Mesenchymal stem cell (in vitro differentiated cells and primary cell): ENCODE measurements around the gene MEGF11.

Source experiments
- DNase-seq: peaks from one replicate; pipeline ENCODE4 v3.0.0-alpha.2; 2013
- H2AFZ ChIP-seq: one replicate; pipeline ENCODE4 v1.6.1; 2013; ENCODE audit warnings: low read depth, mild to moderate bottlenecking, control low read depth, inconsistent platforms, low read length, moderate library complexity
- H2AK5ac ChIP-seq: 2 replicates; pipeline ENCODE4 v1.6.1; 2013; ENCODE audit warnings: low read length, moderate library complexity, mild to moderate bottlenecking, inconsistent platforms; ENCODE audit not compliant: severe bottlenecking
- H2BK120ac ChIP-seq: one replicate; pipeline ENCODE4 v1.6.1; 2013; ENCODE audit warnings: low read depth, mild to moderate bottlenecking, inconsistent platforms, low read length, moderate library complexity
- H2BK12ac ChIP-seq, 2 experiments: one replicate each; pipeline ENCODE4 v1.6.1; 2013; ENCODE audit warnings: inconsistent platforms in 2 of 2, low read length in 2 of 2, mild to moderate bottlenecking in 2 of 2, moderate library complexity in 2 of 2, control low read depth in 1 of 2
- H2BK15ac ChIP-seq: one replicate; pipeline ENCODE4 v1.6.1; 2013; ENCODE audit warnings: mild to moderate bottlenecking, low read depth, inconsistent platforms; ENCODE audit not compliant: poor library complexity, severe bottlenecking
- H2BK5ac ChIP-seq: 2 replicates; pipeline ENCODE4 v1.6.1; 2013; ENCODE audit warnings: low read depth, mild to moderate bottlenecking, low read length, control low read depth, inconsistent platforms; ENCODE audit not compliant: poor library complexity, severe bottlenecking
- H3K14ac ChIP-seq, 2 experiments: one replicate each; pipeline ENCODE4 v1.6.1; 2013; ENCODE audit warnings: inconsistent platforms in 2 of 2, low read length in 2 of 2, control low read depth in 1 of 2, mild to moderate bottlenecking in 1 of 2, moderate library complexity in 1 of 2
- H3K18ac ChIP-seq, 2 experiments: one replicate each; pipeline ENCODE4 v1.6.1; 2013; ENCODE audit warnings: inconsistent platforms in 2 of 2, low read length in 2 of 2, control low read depth in 1 of 2, low read depth in 1 of 2, mild to moderate bottlenecking in 1 of 2
- H3K23ac ChIP-seq, 2 experiments: one replicate each; pipeline ENCODE4 v1.6.1; 2013; ENCODE audit warnings: inconsistent platforms in 2 of 2, low read length in 2 of 2, mild to moderate bottlenecking in 2 of 2, moderate library complexity in 2 of 2, control low read depth in 1 of 2
- H3K27ac ChIP-seq: 2 replicates; pipeline ENCODE4 v1.5.1; 2013; ENCODE audit warnings: mild to moderate bottlenecking, moderate library complexity, low read length, control low read depth, inconsistent platforms; ENCODE audit not compliant: poor library complexity, severe bottlenecking
- H3K27me3 ChIP-seq, 2 experiments: 2 replicates each; pipeline versions ENCODE4 v1.6.1 to v1.7.0; 2013; ENCODE audit warnings: low read length in 2 of 2, mild to moderate bottlenecking in 2 of 2, moderate library complexity in 2 of 2, control low read depth in 1 of 2, inconsistent platforms in 1 of 2; ENCODE audit not compliant: control insufficient read depth in 1 of 2, insufficient read depth in 1 of 2
- H3K36me3 ChIP-seq, 2 experiments: 2 replicates each; pipeline versions ENCODE4 v1.6.1 to v1.7.0; 2013; ENCODE audit warnings: low read length in 2 of 2, control low read depth in 1 of 2, inconsistent platforms in 1 of 2, low read depth in 1 of 2, mild to moderate bottlenecking in 1 of 2; ENCODE audit not compliant: insufficient read depth in 2 of 2, control insufficient read depth in 1 of 2
- H3K4ac ChIP-seq, 2 experiments: one replicate each; pipeline ENCODE4 v1.6.1; 2013; ENCODE audit warnings: inconsistent platforms in 2 of 2, low read length in 2 of 2, mild to moderate bottlenecking in 2 of 2, moderate library complexity in 2 of 2, control low read depth in 1 of 2, low read depth in 1 of 2
- H3K4me1 ChIP-seq: 2 replicates; pipeline ENCODE4 v1.6.1; 2013; ENCODE audit warnings: low read depth, low read length, control low read depth; ENCODE audit not compliant: control insufficient read depth, insufficient read depth
- H3K4me2 ChIP-seq: 2 replicates; pipeline ENCODE4 v1.6.1; 2013; ENCODE audit warnings: low read length, mild to moderate bottlenecking, inconsistent platforms; ENCODE audit not compliant: poor library complexity, severe bottlenecking
- H3K4me3 ChIP-seq, 2 experiments: 2 replicates each; pipeline versions ENCODE4 v1.5.1 to v1.7.0; 2013; ENCODE audit warnings: low read length in 2 of 2, mild to moderate bottlenecking in 2 of 2, control low read depth in 1 of 2, low read depth in 1 of 2; ENCODE audit not compliant: insufficient read depth in 1 of 2
- H3K79me1 ChIP-seq: replicated peaks from 2 replicates; pipeline ENCODE4 v1.6.1; 2013; ENCODE audit warnings: mild to moderate bottlenecking, control low read depth, low read length, inconsistent platforms; ENCODE audit not compliant: poor library complexity, severe bottlenecking
- H3K9ac ChIP-seq: 2 replicates; pipeline ENCODE4 v1.7.0; 2013; ENCODE audit warnings: mild to moderate bottlenecking, low read length, moderate library complexity
- H3K9me3 ChIP-seq: 2 replicates; pipeline ENCODE4 v1.7.0; 2013; ENCODE audit warnings: mild to moderate bottlenecking, low read length; ENCODE audit not compliant: control insufficient read depth
- H4K8ac ChIP-seq: one replicate; pipeline ENCODE4 v1.6.1; 2013; ENCODE audit warnings: inconsistent platforms, mild to moderate bottlenecking, low read length, moderate library complexity
- H4K91ac ChIP-seq: one replicate; pipeline ENCODE4 v1.6.1; 2013; ENCODE audit warnings: mild to moderate bottlenecking, low read length, inconsistent platforms
- WGBS: methylation state at CpG from one replicate; pipeline ENCODE4 v1.1.7; 2013; ENCODE audit warnings: mixed read lengths; 5-methylcytosine and 5-hydroxymethylcytosine counted together

The MEGF11 gene

GRCh38 chr15:66224946-66225345, 28.6 kb downstream of the MEGF11 start:
- H3K79me1 ChIP-seq, result no peaks in the 10 kb centered on the region
- no peak overlapping the region for H3K9ac ChIP-seq
- H3K23ac ChIP-seq, result no peak overlapping the region
- H3K27ac ChIP-seq, result no peak overlapping the region
- no peak overlapping the region for H2AK5ac ChIP-seq
- H3K14ac ChIP-seq, result no peak overlapping the region
- no peak for DNase-seq
- no peak overlapping the region for H4K91ac ChIP-seq
- no peak overlapping the region for H2BK120ac ChIP-seq
- H3K18ac ChIP-seq, result no peak overlapping the region
- no peak overlapping the region for H2BK5ac ChIP-seq
- H3K4ac ChIP-seq, result no peak overlapping the region
- H3K4me2 ChIP-seq, result no peak overlapping the region
- H2BK15ac ChIP-seq, result no peak overlapping the region
- no peak overlapping the region for H4K8ac ChIP-seq
- H3K4me3 ChIP-seq, result no peak overlapping the region
- H3K4me1 ChIP-seq, result no peaks in the 10 kb centered on the region
- peaks cover 38 to 45% of the 10 kb centered on the region in 2 experiments for H3K27me3 ChIP-seq
- no peak overlapping the region for H2BK12ac ChIP-seq
- no peak overlapping the region for H2AFZ ChIP-seq
- WGBS, result 80% methylated on average over 6 of the region's 6 CpGs
- no peaks in the 10 kb centered on the region for H3K36me3 ChIP-seq
- no peaks in the 10 kb centered on the region for H3K9me3 ChIP-seq

- Histone ChIP-seq H3K4ac (no peak overlapping the region), H2BK120ac (no peak overlapping the region), H3K9me3 (no peaks in the 10 kb centered on the region), H3K27me3 (peaks cover 37 to 54% of the 10 kb centered on the region in 2 experiments), H3K36me3 (no peaks in the 10 kb centered on the region), H3K9ac (no peak overlapping the region), H3K4me1 (no peaks in the 10 kb centered on the region), H2AFZ (no peak overlapping the region), H4K91ac (no peak overlapping the region), H2BK15ac (no peak overlapping the region), H3K23ac (no peak overlapping the region), H3K14ac (no peak overlapping the region), H3K18ac (no peak overlapping the region), H4K8ac (no peak overlapping the region), H3K79me1 (no peaks in the 10 kb centered on the region), H3K4me3 (no peak overlapping the region), H2AK5ac (no peak overlapping the region), H2BK5ac (no peak overlapping the region), H2BK12ac (no peak overlapping the region), H3K4me2 (no peak overlapping the region), H3K27ac (no peak overlapping the region)
- no peak for DNase-seq
- 73% methylated on average over 10 of the region's 11 CpGs for WGBS
Measured at GRCh38 chr15:66222273-66223198, 31.0 kb downstream of the MEGF11 start.

GRCh38 chr15:66221126-66221525, 32.4 kb downstream of the MEGF11 start:
- H3K9ac ChIP-seq, result no peak overlapping the region
- no peaks in the 10 kb centered on the region for H3K79me1 ChIP-seq
- H4K91ac ChIP-seq, result no peak overlapping the region
- no peak overlapping the region for H3K4me2 ChIP-seq
- no peak overlapping the region for H2BK12ac ChIP-seq
- no peaks in the 10 kb centered on the region for H3K9me3 ChIP-seq
- no peak overlapping the region for H2AFZ ChIP-seq
- no peak overlapping the region for H4K8ac ChIP-seq
- no peak overlapping the region for H2BK120ac ChIP-seq
- no peak overlapping the region for H3K27ac ChIP-seq
- H2BK5ac ChIP-seq, result no peak overlapping the region
- no peak overlapping the region for H3K18ac ChIP-seq
- H2AK5ac ChIP-seq, result no peak overlapping the region
- no peaks in the 10 kb centered on the region for H3K4me1 ChIP-seq
- no peak overlapping the region for H3K4me3 ChIP-seq
- no peak overlapping the region for H3K23ac ChIP-seq
- 54% methylated on average over 8 of the region's 9 CpGs for WGBS
- peaks cover 49 to 61% of the 10 kb centered on the region in 2 experiments for H3K27me3 ChIP-seq
- DNase-seq, result no peak
- no peak overlapping the region for H2BK15ac ChIP-seq
- no peak overlapping the region for H3K14ac ChIP-seq
- no peaks in the 10 kb centered on the region for H3K36me3 ChIP-seq
- no peak overlapping the region for H3K4ac ChIP-seq

GRCh38 chr15:66220601-66221000, 32.9 kb downstream of the MEGF11 start:
- no peaks in the 10 kb centered on the region for H3K9me3 ChIP-seq
- H3K36me3 ChIP-seq, result no peaks in the 10 kb centered on the region
- H3K23ac ChIP-seq, result no peak overlapping the region
- no peak overlapping the region for H3K9ac ChIP-seq
- no peak overlapping the region for H2AK5ac ChIP-seq
- H3K79me1 ChIP-seq, result no peaks in the 10 kb centered on the region
- no peak overlapping the region for H3K14ac ChIP-seq
- peaks cover 54 to 66% of the 10 kb centered on the region in 2 experiments for H3K27me3 ChIP-seq
- H3K4me3 ChIP-seq, result no peak overlapping the region
- no peak overlapping the region for H3K18ac ChIP-seq
- no peak overlapping the region for H3K27ac ChIP-seq
- no peak overlapping the region for H2BK120ac ChIP-seq
- no peak overlapping the region for H4K91ac ChIP-seq
- H4K8ac ChIP-seq, result no peak overlapping the region
- H2BK12ac ChIP-seq, result no peak overlapping the region
- no peak overlapping the region for H2BK5ac ChIP-seq
- no peak overlapping the region for H2BK15ac ChIP-seq
- no peaks in the 10 kb centered on the region for H3K4me1 ChIP-seq
- no peak overlapping the region for H3K4me2 ChIP-seq
- no peak overlapping the region for H2AFZ ChIP-seq
- no peak for DNase-seq
- 95% methylated on average over 4 of the region's 6 CpGs for WGBS
- no peak overlapping the region for H3K4ac ChIP-seq
